HCT116 (cell line): Measurements from ENCODE around the gene GCNT2. TPM values are rescaled to one million over a fixed set of nuclear protein-coding genes. Genes with fewer than 3 reads are reported as not detected.

ENCODE experiments used
- ATAC-seq: fragments of 200-7000 bp; cut with Tn5 transposase; 2 replicates; pipeline ENCODE4 v1.9.1; 2020; ENCODE audit warnings: mild to moderate bottlenecking, moderate library complexity
- BruUV-seq: library from RNA; stranded (reverse); fragments of 400-500 nt; replicated peaks from 2 replicates; lab custom pipeline; 2021; lab: Mats Ljungman, UMichigan
- CTCF ChIA-PET: fragments of 300-600 bp; sonication (Branson Sonifier 250); formaldehyde crosslinking; loops from one replicate; lab custom pipeline; 2021; ENCODE audit warnings: antibody characterized with exemption; lab: Charles Lee
- POLR2A ChIA-PET: fragments of 300-600, 350-600 bp; sonication (Branson Sonifier 250); formaldehyde crosslinking; loops from one replicate; lab custom pipeline; 2021; ENCODE audit warnings: antibody characterized with exemption; lab: Charles Lee
- RAD21 ChIA-PET, 2 experiments: fragments of 300-600 bp; sonication (Branson Sonifier 250); formaldehyde crosslinking; loops; one replicate each; lab custom pipeline; 2023; ENCODE audit warnings: low total read pairs in 2 of 2; ENCODE audit not compliant: uncharacterized antibody in 2 of 2, unreplicated experiment in 2 of 2, low non-redundant PET in 1 of 2; lab: Charles Lee
- DNase-seq: peaks from one replicate; pipeline ENCODE4 v3.0.0-alpha.2; 2010; ENCODE audit warnings: low read depth, low spot score
- H2AFZ ChIP-seq: fragments of 200-600 bp; shearing (Covaris generic), sonication (generic); 2 replicates; pipeline ENCODE4 v1.6.1; 2017; ENCODE audit warnings: low read depth, mixed run types, mixed read lengths, antibody characterized with exemption, low read length; ENCODE audit not compliant: poor library complexity, severe bottlenecking
- H3K27ac ChIP-seq: 2 replicates; pipeline ENCODE4 v1.5.1; 2012; ENCODE audit warnings: low read depth, low read length
- H3K27me3 ChIP-seq: fragments of 200-600 bp; sonication (generic); 2 replicates; pipeline ENCODE4 v1.6.1; 2016; ENCODE audit warnings: mixed run types, low read length, mixed read lengths; ENCODE audit not compliant: insufficient read depth
- H3K36me3 ChIP-seq, 2 experiments: fragments of 200-500 bp in 1 of 2; fragments of 200-600 bp in 1 of 2; sonication (Bioruptor generic) in 1 of 2; sonication (generic) in 1 of 2; 2 replicates each; pipeline versions ENCODE4 v1.5.1 to v1.6.1; 2014 to 2016; ENCODE audit warnings: low read length in 2 of 2, inconsistent platforms in 1 of 2, mixed read lengths in 1 of 2, mixed run types in 1 of 2; ENCODE audit not compliant: insufficient read depth in 2 of 2, control insufficient read depth in 1 of 2
- H3K4me1 ChIP-seq, 2 experiments: fragments of 200-600 bp in 1 of 2; sonication (generic) in 1 of 2; 2 replicates each; pipeline versions ENCODE4 v1.5.1 to v1.6.1; 2012 to 2017; ENCODE audit warnings: low read length in 2 of 2, inconsistent platforms in 1 of 2, mild to moderate bottlenecking in 1 of 2, mixed read lengths in 1 of 2, mixed run types in 1 of 2, moderate library complexity in 1 of 2; ENCODE audit not compliant: insufficient read depth in 2 of 2, control insufficient read depth in 1 of 2
- H3K4me2 ChIP-seq: fragments of 200-600 bp; sonication (generic); 2 replicates; pipeline ENCODE4 v1.6.1; 2017; ENCODE audit warnings: mixed run types, low read length, mixed read lengths
- H3K4me3 ChIP-seq, 2 experiments: fragments of 200-600 bp in 1 of 2; sonication (generic) in 1 of 2; replicated peaks in 1 of 2; 2 replicates each; pipeline ENCODE4 v1.5.1; 2011 to 2016; ENCODE audit warnings: low read length in 2 of 2, control low read depth in 1 of 2, low read depth in 1 of 2, mild to moderate bottlenecking in 1 of 2, mixed read lengths in 1 of 2, mixed run types in 1 of 2
- H3K79me2 ChIP-seq: fragments of 200-600 bp; sonication (generic); 2 replicates; pipeline ENCODE4 v1.6.1; 2017; ENCODE audit warnings: mild to moderate bottlenecking, mixed run types, low read length, moderate library complexity, mixed read lengths; ENCODE audit not compliant: insufficient read depth
- H3K9ac ChIP-seq: fragments of 200-600 bp; sonication (generic); 2 replicates; pipeline ENCODE4 v1.6.1; 2016; ENCODE audit warnings: low read length, mixed read lengths
- H3K9me2 ChIP-seq: fragments of 200-600 bp; sonication (generic), shearing (Covaris generic); 2 replicates; pipeline ENCODE4 v1.6.1; 2017; ENCODE audit warnings: mixed run types, mild to moderate bottlenecking, moderate library complexity; ENCODE audit not compliant: insufficient read depth
- H3K9me3 ChIP-seq, 2 experiments: fragments of 200-500 bp in 1 of 2; fragments of 200-600 bp in 1 of 2; sonication (Bioruptor generic) in 1 of 2; sonication (generic) in 1 of 2; 2 replicates each; pipeline ENCODE4 v1.6.1; 2014 to 2017; ENCODE audit warnings: low read length in 2 of 2, mixed read lengths in 2 of 2, inconsistent platforms in 1 of 2, low read depth in 1 of 2, mild to moderate bottlenecking in 1 of 2, mixed run types in 1 of 2, moderate library complexity in 1 of 2; ENCODE audit not compliant: control insufficient read depth in 1 of 2, insufficient read depth in 1 of 2
- H4K20me1 ChIP-seq: fragments of 200-600 bp; sonication (generic), shearing (Covaris generic); 2 replicates; pipeline ENCODE4 v1.6.1; 2017; ENCODE audit warnings: mixed run types, mild to moderate bottlenecking, moderate library complexity; ENCODE audit not compliant: insufficient read depth
- ATF3 ChIP-seq: IDR thresholded peaks from 2 replicates; pipeline ENCODE4 v1.6.1; 2012
- ELF1 ChIP-seq: IDR thresholded peaks from 2 replicates; pipeline ENCODE4 v1.6.1; 2012; ENCODE audit warnings: low read depth, borderline replicate concordance
- EZH2phosphoT487 ChIP-seq: fragments of 200-600 bp; IDR thresholded peaks from 2 replicates; pipeline ENCODE4 v1.6.1; 2018; ENCODE audit warnings: antibody characterized with exemption, borderline replicate concordance
- JUND ChIP-seq: IDR thresholded peaks from 2 replicates; pipeline ENCODE4 v1.6.1; 2012
- MAX ChIP-seq: IDR thresholded peaks from 2 replicates; pipeline ENCODE4 v1.6.1; 2012
- POLR2AphosphoS5 ChIP-seq: IDR thresholded peaks from 2 replicates; pipeline ENCODE4 v1.6.1; 2011; ENCODE audit warnings: mild to moderate bottlenecking, low read depth, low read length, moderate library complexity
- RAD21 ChIP-seq: IDR thresholded peaks from 2 replicates; pipeline ENCODE4 v1.6.1; 2012; ENCODE audit warnings: low read depth, mild to moderate bottlenecking
- REST ChIP-seq: IDR thresholded peaks from 2 replicates; pipeline ENCODE4 v1.6.1; 2012; ENCODE audit warnings: low read depth
- SIN3A ChIP-seq: IDR thresholded peaks from 2 replicates; pipeline ENCODE4 v1.6.1; 2012; ENCODE audit warnings: low read depth
- TCF7L2 ChIP-seq: IDR thresholded peaks from 2 replicates; pipeline ENCODE4 v1.7.0; 2011; ENCODE audit warnings: borderline replicate concordance, inconsistent platforms; ENCODE audit not compliant: insufficient read depth, insufficient read length; ENCODE audit errors: extremely low read depth
- ZBTB33 ChIP-seq: IDR thresholded peaks from 2 replicates; pipeline ENCODE4 v1.6.1; 2011; ENCODE audit warnings: mild to moderate bottlenecking, low read length, moderate library complexity; ENCODE audit not compliant: insufficient replicate concordance; ENCODE audit errors: extremely low read depth
- ZFX ChIP-seq: fragments of 450-650 bp; IDR thresholded peaks from 2 replicates; pipeline ENCODE4 v1.6.1; 2017
- intact Hi-C: fragments of 100-400 bp; cut with micrococcal nuclease; formaldehyde crosslinking; loops from 2 replicates; pipeline ENCODE4 v1.10.0; 2022
- total RNA-seq: library from RNA; stranded (reverse); gene quantifications from one replicate; pipeline ENCODE4 v1.2.1, GENCODE V29; 2021; ENCODE audit not compliant: unreplicated experiment

Gene GCNT2
- total RNA-seq, 1 experiment from 2014 or later: 0.74 TPM

- Histone ChIP-seq H3K36me3 (no peaks in the 10 kb centered on the region), H3K9me2 (no peaks in the 10 kb centered on the region), H3K4me3 (no peak overlapping the region), H3K27me3 (no peaks in the 10 kb centered on the region), H3K79me2 (no peaks in the 10 kb centered on the region), H4K20me1 (no peaks in the 10 kb centered on the region), H3K9ac (no peak overlapping the region), H2AFZ (no peak overlapping the region), H3K27ac (no peak overlapping the region), H3K4me2 (no peak overlapping the region), H3K9me3 (no peaks in the 10 kb centered on the region; a peak in 1 of 4 replicates), H3K4me1 (no peaks in the 10 kb centered on the region)
- DNase-seq (no peak), ATAC-seq (no peak)
- TF ChIP-seq ZBTB33 (no peak), RAD21 (no peak), REST (no peak), ATF3 (no peak), MAX (no peak), TCF7L2 (no peak), JUND (no peak), POLR2AphosphoS5 (no peak), ELF1 (no peak), EZH2phosphoT487 (no peak), ZFX (no peak), SIN3A (no peak)
- RAD21 ChIA-PET: no interaction called here
- CTCF ChIA-PET: no interaction called here
- BruUV-seq: no TSS peak
- POLR2A ChIA-PET: no interaction called here
- intact Hi-C loops: no loop called here
These were observed 123.1 kb downstream of the GCNT2 start for GRCh38 chr6:10644225-10644624.
